Measurements from ENCODE around the gene RRP12.
"Not testable (repeated sequence)": the region's sequence is repeated elsewhere in the genome, so short reads cannot be mapped to it uniquely, and the experiment has no call there.

The RRP12 gene

GRCh38 chr10:97400665-97401454 lies at the start of gene RRP12:
Gene RRP12, minus strand, starts transcription at chr10:97401340. Its CDS starts 109 bp downstream, at chr10:97401231.
- peak; percentile 91 for DNase-seq (ENCODE audit: low spot score)

- no peak for DNase-seq (ENCODE audit: low spot score)
Measured at GRCh38 chr10:97450828-97451227, 49.7 kb upstream of the RRP12 start.

GRCh38 chr10:97445722-97446639 lies 44.8 kb upstream of the RRP12 start, which contains the start of the genes EXOSC1 and ZDHHC16:
Gene EXOSC1, minus strand, starts transcription at chr10:97446006. Its CDS starts 21 bp downstream, at chr10:97445985.
Gene ZDHHC16, plus strand, starts transcription at chr10:97446175. Its CDS starts 5,501 bp downstream, at chr10:97451676.
- peak; percentile 90 for DNase-seq (ENCODE audit: low spot score)

- no peak for DNase-seq (ENCODE audit: low spot score)
Measured at GRCh38 chr10:97445357-97445721, 44.2 kb upstream of the RRP12 start.

- no peak for DNase-seq (ENCODE audit: low spot score)
Measured at GRCh38 chr10:97444212-97444611, 43.1 kb upstream of the RRP12 start.

GRCh38 chr10:97442277-97442676 lies 41.1 kb upstream of the RRP12 start:
- DNase-seq (ENCODE audit: low spot score): no peak

GRCh38 chr10:97435211-97435610 lies 34.1 kb upstream of the RRP12 start:
- DNase-seq (ENCODE audit: low spot score): no peak

GRCh38 chr10:97434557-97434956 lies 33.4 kb upstream of the RRP12 start:
- no peak for DNase-seq (ENCODE audit: low spot score)

- DNase-seq (ENCODE audit: low spot score): no peak
Measured at GRCh38 chr10:97434055-97434454, 32.9 kb upstream of the RRP12 start.

GRCh38 chr10:97428572-97428981 lies 27.4 kb upstream of the RRP12 start:
- DNase-seq (ENCODE audit: low spot score): peak; percentile 38

GRCh38 chr10:97427571-97428179 lies 26.5 kb upstream of the RRP12 start:
- DNase-seq (ENCODE audit: low spot score): no peak

- no peak for DNase-seq (ENCODE audit: low spot score)
Measured at GRCh38 chr10:97426776-97427570, 25.8 kb upstream of the RRP12 start.

GRCh38 chr10:97425964-97426775 lies 25.0 kb upstream of the RRP12 start, which contains the start of gene PGAM1:
Gene PGAM1, plus strand, starts transcription at chr10:97426191. Its CDS starts 117 bp downstream, at chr10:97426308.
- peak; percentile 96 for DNase-seq (ENCODE audit: low spot score)

- not testable (repeated sequence) for DNase-seq (ENCODE audit: low spot score)
Measured at GRCh38 chr10:97423757-97424098, 22.6 kb upstream of the RRP12 start.

- no peak for DNase-seq (ENCODE audit: low spot score)
Measured at GRCh38 chr10:97416565-97416964, 15.4 kb upstream of the RRP12 start.

GRCh38 chr10:97412891-97413304 lies 11.8 kb upstream of the RRP12 start:
- no peak for DNase-seq (ENCODE audit: low spot score)

GRCh38 chr10:97411406-97411805 lies 10.3 kb upstream of the RRP12 start:
- DNase-seq (ENCODE audit: low spot score): no peak

- no peak for DNase-seq (ENCODE audit: low spot score)
Measured at GRCh38 chr10:97408496-97408992, 7.4 kb upstream of the RRP12 start.

- DNase-seq (ENCODE audit: low spot score): no peak
Measured at GRCh38 chr10:97407952-97408248, 6.8 kb upstream of the RRP12 start.

GRCh38 chr10:97407211-97407951 lies 6.2 kb upstream of the RRP12 start:
- DNase-seq (ENCODE audit: low spot score): peak; percentile 78

Measured in CD4-positive, alpha-beta T cell treated with Interleukin-6 at 100 ng/mL for 8 hours (primary cell).